HepG2 (cell line): Measurements from ENCODE around the gene IQCC. TPM values are rescaled to one million over a fixed set of nuclear protein-coding genes. Genes with fewer than 3 reads are reported as not detected.

Experiments used
- ATAC-seq: fragments of 200-7000 bp; cut with Tn5 transposase; 3 replicates; pipeline ENCODE4 v1.9.1; 2020; ENCODE audit warnings: mild to moderate bottlenecking, moderate library complexity
- BruUV-seq: library from RNA; stranded (reverse); fragments of 400-500 nt; replicated peaks from 2 replicates; lab custom pipeline; 2021; lab: Mats Ljungman, UMichigan
- CTCF ChIA-PET: fragments of 300-600 bp; formaldehyde crosslinking; extraction: SDS; loops from one replicate; lab custom pipeline; 2021; ENCODE audit warnings: low total read pairs, inconsistent platforms, low intra/inter-chr PET ratio; lab: Yijun Ruan, JAX
- POLR2A ChIA-PET: fragments of 350-600 bp; sonication (Branson Sonifier 250); formaldehyde crosslinking; loops from one replicate; lab custom pipeline; 2020; ENCODE audit warnings: antibody characterized with exemption, inconsistent platforms; lab: Yijun Ruan, JAX
- DNase-seq: peaks from one replicate; pipeline ENCODE4 v3.0.0-alpha.2; 2015; ENCODE audit warnings: low spot score
- FAIRE-seq: peaks from 3 replicates; lab custom pipeline; 2011; peaks lifted over from hg19 to GRCh38; lab: Jason Lieb, UNC
- H2AFZ ChIP-seq: one replicate; pipeline ENCODE4 v1.6.1; 2011; ENCODE audit warnings: low read length, inconsistent platforms
- H3K27ac ChIP-seq: fragments of 300-600 bp; 3 replicates; pipeline ENCODE4 v1.8.0; 2011; ENCODE audit warnings: mixed run types, mild to moderate bottlenecking, mixed read lengths, low read length, inconsistent platforms; ENCODE audit not compliant: insufficient read depth; ENCODE audit errors: extremely low read length
- H3K27me3 ChIP-seq, 2 experiments: fragments of 200-600 bp in 1 of 2; 2 replicates in 1 of 2; 3 replicates in 1 of 2; pipeline versions ENCODE4 v1.6.0 to v1.8.0; 2011; ENCODE audit warnings: low read length in 2 of 2, mild to moderate bottlenecking in 2 of 2, moderate library complexity in 2 of 2, inconsistent platforms in 1 of 2; ENCODE audit not compliant: insufficient read depth in 2 of 2, control insufficient read depth in 1 of 2
- H3K36me3 ChIP-seq, 2 experiments: fragments of 200-600 bp in 1 of 2; replicated peaks in 1 of 2; 2 replicates in 1 of 2; 3 replicates in 1 of 2; pipeline versions ENCODE4 v1.5.1 to v1.8.0; 2011; ENCODE audit warnings: low read length in 2 of 2, inconsistent platforms in 1 of 2; ENCODE audit not compliant: insufficient read depth in 2 of 2, control insufficient read depth in 1 of 2
- H3K4me1 ChIP-seq: 2 replicates; pipeline ENCODE4 v1.5.1; 2012; ENCODE audit warnings: low read length, inconsistent platforms; ENCODE audit not compliant: insufficient read depth
- H3K4me2 ChIP-seq: 2 replicates; pipeline ENCODE4 v1.6.0; 2011; ENCODE audit warnings: low read depth, low read length, inconsistent platforms
- H3K4me3 ChIP-seq, 3 experiments: fragments of 200-600 bp in 1 of 3; sonication (generic), shearing (Covaris generic) in 1 of 3; replicated peaks in 1 of 3; 2 replicates each; pipeline ENCODE4 v1.5.1; 2011 to 2016; ENCODE audit warnings: low read length in 3 of 3, inconsistent platforms in 2 of 3, low read depth in 2 of 3, mild to moderate bottlenecking in 2 of 3, control low read depth in 1 of 3, mixed read lengths in 1 of 3; ENCODE audit not compliant: insufficient read depth in 1 of 3
- H3K79me2 ChIP-seq: one replicate; pipeline ENCODE4 v1.6.1; 2011; ENCODE audit warnings: low read length, inconsistent platforms; ENCODE audit not compliant: insufficient read depth
- H3K9ac ChIP-seq: 2 replicates; pipeline ENCODE4 v1.6.0; 2011; ENCODE audit warnings: mild to moderate bottlenecking, low read depth, low read length, inconsistent platforms; ENCODE audit not compliant: insufficient read depth
- H3K9me3 ChIP-seq: 2 replicates; pipeline ENCODE4 v1.5.1; 2012; ENCODE audit warnings: mild to moderate bottlenecking, low read length
- H4K20me1 ChIP-seq: 2 replicates; pipeline ENCODE4 v1.6.0; 2011; ENCODE audit warnings: inconsistent platforms, mild to moderate bottlenecking, low read length, moderate library complexity; ENCODE audit not compliant: insufficient read depth
- MEF2D ChIP-seq: sonication (generic); formaldehyde crosslinking; IDR thresholded peaks from 2 replicates; pipeline ENCODE4 v1.5.1; 2020; ENCODE audit warnings: mild to moderate bottlenecking, missing genetic modification reagents
- SALL1 ChIP-seq: sonication (generic); formaldehyde crosslinking; IDR thresholded peaks from 2 replicates; pipeline ENCODE4 v1.8.0; 2022; ENCODE audit warnings: mild to moderate bottlenecking, missing genetic modification reagents
- SRSF1 ChIP-seq: fragments of 200-400 bp; formaldehyde crosslinking; optimal IDR thresholded peaks from 2 replicates; pipeline ENCODE3; 2017; ENCODE audit warnings: mild to moderate bottlenecking, low read depth, low read length, moderate library complexity
- STAG1 ChIP-seq: sonication (generic); formaldehyde crosslinking; IDR thresholded peaks from 2 replicates; pipeline ENCODE4 v1.4.0; 2020; ENCODE audit warnings: missing genetic modification reagents
- WGBS: methylation state at CpG from one replicate; pipeline ENCODE4 v1.1.6; 2017; ENCODE audit warnings: low lambda C conversion rate; 5-methylcytosine and 5-hydroxymethylcytosine counted together
- in situ Hi-C: cut with HindIII; loops from 2 replicates; pipeline ENCODE4 v1.10.0; 2017; ENCODE audit warnings: low pct_unique_long_range_greater_than_20kb; ENCODE audit not compliant: extremely low pct_ligation_motif_present
- intact Hi-C: fragments of 100-400 bp; cut with micrococcal nuclease; formaldehyde crosslinking; loops from one replicate; pipeline ENCODE4 v1.10.0; 2022; ENCODE audit not compliant: unreplicated experiment
- polyA plus RNA-seq, 8 experiments: library from polyadenylated mRNA; depleted of rRNA in 3 of 8; stranded (reverse) in 7 of 8; unstranded in 1 of 8; fragments of >200 nt; fragmentation: Illumina TruSeq in 4 of 8; extraction: Trizol in 4 of 8; gene quantifications; 2 replicates each; pipeline versions ENCODE4 v1.2.1 to v1.2.3, GENCODE V29; 2011 to 2016; ENCODE audit warnings: low read depth in 4 of 8, missing spikeins in 1 of 8, mixed read lengths in 1 of 8; ENCODE audit not compliant: insufficient read depth in 1 of 8
- total RNA-seq, 5 experiments: library from RNA; depleted of rRNA; stranded (reverse); fragments of >200 nt; fragmentation: Illumina TruSeq; extraction: Trizol; gene quantifications; 2 replicates each; pipeline ENCODE4 v1.2.3, GENCODE V29; 2016; ENCODE audit warnings: low read depth in 1 of 5
- TF ChIP-seq, protein P1 (sequence below): sonication (generic); formaldehyde crosslinking; IDR thresholded peaks from 2 replicates; pipeline ENCODE4 v1.8.0; 2022; ENCODE audit warnings: mild to moderate bottlenecking, missing genetic modification reagents, borderline replicate concordance
- TF ChIP-seq, protein P2 (sequence below), 2 experiments: fragments of 450-650 bp in 1 of 2; sonication (generic) in 1 of 2; formaldehyde crosslinking; IDR thresholded peaks; 2 replicates each; pipeline versions ENCODE4 v1.5.0 to v1.8.0; 2020 to 2022; ENCODE audit warnings: mild to moderate bottlenecking in 1 of 2, missing genetic modification reagents in 1 of 2
- TF ChIP-seq, protein P3 (sequence below): sonication (generic); formaldehyde crosslinking; IDR thresholded peaks from 2 replicates; pipeline ENCODE4 v1.4.0; 2020; ENCODE audit warnings: missing genetic modification reagents
- TF ChIP-seq, protein P4 (sequence below): IDR thresholded peaks from 2 replicates; pipeline ENCODE4 v1.6.1; 2016; ENCODE audit warnings: low read depth
- TF ChIP-seq, protein P5 (sequence below): sonication (generic); formaldehyde crosslinking; IDR thresholded peaks from 2 replicates; pipeline ENCODE4 v1.5.0; 2020; ENCODE audit warnings: mild to moderate bottlenecking, missing genetic modification reagents, moderate library complexity

IQCC gene
- total and polyA plus RNA-seq, 2 of the 13 experiments (the other 11 are each of a cell fraction or from before 2014, with no cell fraction given) = 1.7 to 3.0 TPM

DNA sequence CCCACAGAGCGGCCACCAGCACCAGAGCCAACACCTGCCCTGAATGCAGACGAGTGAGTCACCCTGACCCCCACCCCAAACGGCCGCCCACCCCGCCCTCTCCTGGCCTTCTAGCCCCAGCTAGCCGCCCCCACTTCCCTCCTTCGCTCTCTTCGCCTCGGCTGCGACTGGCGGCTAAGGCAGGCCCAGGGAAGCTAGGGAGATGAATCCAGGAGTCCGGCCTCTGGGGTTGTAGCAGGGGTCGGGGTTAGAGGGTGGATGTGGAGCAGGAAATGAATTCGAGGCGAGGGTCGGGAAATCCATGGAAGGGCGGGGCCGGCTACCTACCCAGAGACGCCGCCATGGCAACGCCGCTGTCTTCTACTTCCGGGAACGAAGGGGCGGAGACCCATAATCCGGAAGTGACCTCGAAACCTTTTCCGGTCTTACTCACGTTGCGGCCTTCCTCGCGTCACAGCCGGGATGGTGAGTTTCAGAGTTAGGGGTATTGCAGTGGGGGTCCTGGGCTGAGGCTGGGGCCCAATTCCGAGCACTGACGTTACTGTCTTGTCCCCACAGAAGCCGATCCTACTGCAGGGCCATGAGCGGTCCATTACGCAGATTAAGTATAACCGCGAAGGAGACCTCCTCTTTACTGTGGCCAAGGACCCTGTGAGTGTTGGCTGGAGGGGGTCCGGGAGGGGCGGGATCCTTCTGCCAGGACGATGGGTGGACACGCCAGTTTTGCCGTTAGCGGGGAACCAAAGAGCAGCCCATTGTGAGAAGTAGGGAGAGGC is 16.7 kb downstream of the IQCC start, which contains the start of the genes EIF3I and TMEM234 (continued):
- TF ChIP-seq SALL1 (CRISPR knock-in tag) = peak; percentile 64
- TF ChIP-seq MEF2D = no peak
- peak; percentile 41 for TF ChIP-seq SRSF1
- TF ChIP-seq, protein P1, sequence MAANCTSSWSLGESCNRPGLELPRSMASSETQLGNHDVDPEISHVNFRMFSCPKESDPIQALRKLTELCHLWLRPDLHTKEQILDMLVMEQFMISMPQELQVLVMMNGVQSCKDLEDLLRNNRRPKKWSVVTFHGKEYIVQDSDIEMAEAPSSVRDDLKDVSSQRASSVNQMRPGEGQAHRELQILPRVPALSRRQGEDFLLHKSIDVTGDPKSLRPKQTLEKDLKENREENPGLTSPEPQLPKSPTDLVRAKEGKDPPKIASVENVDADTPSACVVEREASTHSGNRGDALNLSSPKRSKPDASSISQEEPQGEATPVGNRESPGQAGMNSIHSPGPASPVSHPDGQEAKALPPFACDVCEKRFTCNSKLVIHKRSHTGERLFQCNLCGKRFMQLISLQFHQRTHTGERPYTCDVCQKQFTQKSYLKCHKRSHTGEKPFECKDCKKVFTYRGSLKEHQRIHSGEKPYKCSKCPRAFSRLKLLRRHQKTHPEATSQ = no peak
- TF ChIP-seq, protein P2, sequence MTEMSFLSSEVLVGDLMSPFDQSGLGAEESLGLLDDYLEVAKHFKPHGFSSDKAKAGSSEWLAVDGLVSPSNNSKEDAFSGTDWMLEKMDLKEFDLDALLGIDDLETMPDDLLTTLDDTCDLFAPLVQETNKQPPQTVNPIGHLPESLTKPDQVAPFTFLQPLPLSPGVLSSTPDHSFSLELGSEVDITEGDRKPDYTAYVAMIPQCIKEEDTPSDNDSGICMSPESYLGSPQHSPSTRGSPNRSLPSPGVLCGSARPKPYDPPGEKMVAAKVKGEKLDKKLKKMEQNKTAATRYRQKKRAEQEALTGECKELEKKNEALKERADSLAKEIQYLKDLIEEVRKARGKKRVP (CRISPR knock-in tag; IDR thresholded peaks at IDR 0.05) = peak in 1 of 2 experiments; percentile 36; a peak in 2 of 4 replicates

DNA sequence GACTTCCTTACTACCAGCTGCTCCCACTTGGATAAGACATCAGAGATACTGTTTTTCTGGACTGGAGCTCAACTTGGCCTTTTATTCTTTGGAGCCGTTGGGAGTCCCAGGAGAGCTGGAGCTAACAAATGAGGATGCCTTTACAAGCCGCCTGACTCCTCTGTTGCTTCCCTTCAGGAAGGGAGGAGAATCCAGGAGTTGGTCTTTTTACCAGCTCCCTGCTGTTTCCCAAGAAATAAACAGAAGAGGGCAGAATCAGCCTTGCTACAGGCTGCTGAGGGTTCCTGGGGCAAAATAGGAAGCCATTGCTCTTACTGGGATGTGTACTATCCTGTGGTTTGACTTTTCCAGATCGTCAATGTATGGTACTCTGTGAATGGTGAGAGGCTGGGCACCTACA is 18.2 kb downstream of the IQCC start:
- Histone ChIP-seq H3K4me1 (peaks cover 29% of the 10 kb centered on the region), H3K79me2 (peaks cover 29% of the 10 kb centered on the region), H3K27me3 (no peaks in the 10 kb centered on the region; a peak in 2 of 5 replicates), H3K9me3 (no peaks in the 10 kb centered on the region), H3K36me3 (peaks cover 18 to 33% of the 10 kb centered on the region in 2 experiments), H2AFZ (no peak overlapping the region), H3K4me2 (peak overlapping the region; percentile 91), H3K9ac (peak overlapping the region; percentile 91; the same call in 1 of the 2 replicates), H4K20me1 (no peaks in the 10 kb centered on the region; the same call in 1 of the 2 replicates), H3K27ac (peak overlapping the region; percentile 24), H3K4me3 (0 out of 6 replicates have a peak overlapping the region, but pooled peaks of 1 of the 3 experiments have one; percentile 89)
- no TSS peak for BruUV-seq
- intact Hi-C loops = no loop called here
- CTCF ChIA-PET = no interaction called here
- ATAC-seq = no peak
- WGBS = 85% methylated on average over 3 of the region's 3 CpGs
- DNase-seq = no peak
- in situ Hi-C loops = no loop called here
- POLR2A ChIA-PET = interaction anchor here (0.9 to 1.4 kb wide), 2 partner anchors 27 to 99 kb away, joined by 4 to 7 read pairs; no protein-coding TSS in a partner anchor
- no peak for FAIRE-seq
- TF ChIP-seq, protein P3, sequence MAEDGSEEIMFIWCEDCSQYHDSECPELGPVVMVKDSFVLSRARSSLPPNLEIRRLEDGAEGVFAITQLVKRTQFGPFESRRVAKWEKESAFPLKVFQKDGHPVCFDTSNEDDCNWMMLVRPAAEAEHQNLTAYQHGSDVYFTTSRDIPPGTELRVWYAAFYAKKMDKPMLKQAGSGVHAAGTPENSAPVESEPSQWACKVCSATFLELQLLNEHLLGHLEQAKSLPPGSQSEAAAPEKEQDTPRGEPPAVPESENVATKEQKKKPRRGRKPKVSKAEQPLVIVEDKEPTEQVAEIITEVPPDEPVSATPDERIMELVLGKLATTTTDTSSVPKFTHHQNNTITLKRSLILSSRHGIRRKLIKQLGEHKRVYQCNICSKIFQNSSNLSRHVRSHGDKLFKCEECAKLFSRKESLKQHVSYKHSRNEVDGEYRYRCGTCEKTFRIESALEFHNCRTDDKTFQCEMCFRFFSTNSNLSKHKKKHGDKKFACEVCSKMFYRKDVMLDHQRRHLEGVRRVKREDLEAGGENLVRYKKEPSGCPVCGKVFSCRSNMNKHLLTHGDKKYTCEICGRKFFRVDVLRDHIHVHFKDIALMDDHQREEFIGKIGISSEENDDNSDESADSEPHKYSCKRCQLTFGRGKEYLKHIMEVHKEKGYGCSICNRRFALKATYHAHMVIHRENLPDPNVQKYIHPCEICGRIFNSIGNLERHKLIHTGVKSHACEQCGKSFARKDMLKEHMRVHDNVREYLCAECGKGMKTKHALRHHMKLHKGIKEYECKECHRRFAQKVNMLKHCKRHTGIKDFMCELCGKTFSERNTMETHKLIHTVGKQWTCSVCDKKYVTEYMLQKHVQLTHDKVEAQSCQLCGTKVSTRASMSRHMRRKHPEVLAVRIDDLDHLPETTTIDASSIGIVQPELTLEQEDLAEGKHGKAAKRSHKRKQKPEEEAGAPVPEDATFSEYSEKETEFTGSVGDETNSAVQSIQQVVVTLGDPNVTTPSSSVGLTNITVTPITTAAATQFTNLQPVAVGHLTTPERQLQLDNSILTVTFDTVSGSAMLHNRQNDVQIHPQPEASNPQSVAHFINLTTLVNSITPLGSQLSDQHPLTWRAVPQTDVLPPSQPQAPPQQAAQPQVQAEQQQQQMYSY (CRISPR knock-in tag) = no peak
- TF ChIP-seq, protein P4, sequence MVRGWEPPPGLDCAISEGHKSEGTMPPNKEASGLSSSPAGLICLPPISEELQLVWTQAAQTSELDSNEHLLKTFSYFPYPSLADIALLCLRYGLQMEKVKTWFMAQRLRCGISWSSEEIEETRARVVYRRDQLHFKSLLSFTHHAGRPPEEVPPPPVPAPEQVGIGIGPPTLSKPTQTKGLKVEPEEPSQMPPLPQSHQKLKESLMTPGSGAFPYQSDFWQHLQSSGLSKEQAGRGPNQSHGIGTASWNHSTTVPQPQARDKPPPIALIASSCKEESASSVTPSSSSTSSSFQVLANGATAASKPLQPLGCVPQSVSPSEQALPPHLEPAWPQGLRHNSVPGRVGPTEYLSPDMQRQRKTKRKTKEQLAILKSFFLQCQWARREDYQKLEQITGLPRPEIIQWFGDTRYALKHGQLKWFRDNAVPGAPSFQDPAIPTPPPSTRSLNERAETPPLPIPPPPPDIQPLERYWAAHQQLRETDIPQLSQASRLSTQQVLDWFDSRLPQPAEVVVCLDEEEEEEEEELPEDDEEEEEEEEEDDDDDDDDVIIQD (CRISPR knock-in tag) = no peak
- TF ChIP-seq STAG1 = peak; percentile 34
- TF ChIP-seq, protein P5, sequence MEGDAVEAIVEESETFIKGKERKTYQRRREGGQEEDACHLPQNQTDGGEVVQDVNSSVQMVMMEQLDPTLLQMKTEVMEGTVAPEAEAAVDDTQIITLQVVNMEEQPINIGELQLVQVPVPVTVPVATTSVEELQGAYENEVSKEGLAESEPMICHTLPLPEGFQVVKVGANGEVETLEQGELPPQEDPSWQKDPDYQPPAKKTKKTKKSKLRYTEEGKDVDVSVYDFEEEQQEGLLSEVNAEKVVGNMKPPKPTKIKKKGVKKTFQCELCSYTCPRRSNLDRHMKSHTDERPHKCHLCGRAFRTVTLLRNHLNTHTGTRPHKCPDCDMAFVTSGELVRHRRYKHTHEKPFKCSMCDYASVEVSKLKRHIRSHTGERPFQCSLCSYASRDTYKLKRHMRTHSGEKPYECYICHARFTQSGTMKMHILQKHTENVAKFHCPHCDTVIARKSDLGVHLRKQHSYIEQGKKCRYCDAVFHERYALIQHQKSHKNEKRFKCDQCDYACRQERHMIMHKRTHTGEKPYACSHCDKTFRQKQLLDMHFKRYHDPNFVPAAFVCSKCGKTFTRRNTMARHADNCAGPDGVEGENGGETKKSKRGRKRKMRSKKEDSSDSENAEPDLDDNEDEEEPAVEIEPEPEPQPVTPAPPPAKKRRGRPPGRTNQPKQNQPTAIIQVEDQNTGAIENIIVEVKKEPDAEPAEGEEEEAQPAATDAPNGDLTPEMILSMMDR (CRISPR knock-in tag) = peak; percentile 45; the same call in 1 of the 2 replicates
